ENCODE data around the gene TMEM30A.
A peak's percentile ranks its signal among the peaks of the same experiment; 100 is the strongest.

Gene TMEM30A

DNA sequence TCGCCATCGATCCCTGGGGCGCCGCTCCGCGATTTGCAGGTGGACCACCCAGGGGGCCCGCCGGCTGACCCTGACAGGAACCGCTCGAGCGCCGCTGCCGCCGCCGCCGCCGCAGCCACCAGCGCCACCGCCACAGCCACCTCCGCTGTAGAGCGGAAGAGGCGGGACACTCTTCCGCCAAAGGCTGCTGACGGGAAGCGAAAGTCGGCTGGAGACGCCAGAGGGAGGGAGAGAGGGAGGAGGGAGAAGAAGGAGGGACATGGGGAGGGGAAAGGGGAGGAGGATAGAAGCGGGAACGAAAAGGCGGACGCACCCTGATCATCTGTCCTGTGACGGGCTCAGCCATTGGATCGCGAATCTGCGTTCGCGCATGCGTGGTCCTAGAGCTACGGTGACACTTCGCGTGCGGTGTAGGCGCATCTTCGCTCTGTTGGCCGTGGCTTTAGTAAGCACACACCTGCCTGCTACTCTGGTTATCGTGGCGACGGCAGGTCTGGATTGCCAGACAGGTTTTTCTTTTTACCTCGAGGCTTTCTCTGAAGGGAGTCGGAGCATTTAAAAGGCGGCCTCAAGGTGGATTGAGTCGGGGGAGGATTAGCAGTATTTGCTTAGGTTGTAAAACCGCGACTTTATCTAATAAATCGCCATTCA, at the start of gene TMEM30A:
TSS of gene TMEM30A (minus strand) at position 161 of the 651 bp plus-strand sequence. CDS start at position 7, 154 bp downstream.
- H2AFZ ChIP-seq (ENCODE audit: low read length), result peak within 1 kb of the TSS; percentile 95
- H4K20me1 ChIP-seq (ENCODE audit: insufficient read depth, low read length, poor library complexity, severe bottlenecking), result peaks cover 47% of the 10 kb centered on the region
- no peaks in the 10 kb centered on the region for H3K36me3 ChIP-seq (ENCODE audit: insufficient read depth, low read length)
- peak within 1 kb of the TSS; percentile 87 for H3K9ac ChIP-seq (ENCODE audit: low read depth, low read length, poor library complexity, severe bottlenecking)
- H3K4me2 ChIP-seq (ENCODE audit: low read depth, low read length, poor library complexity, severe bottlenecking), result peak within 1 kb of the TSS; percentile 89
- H3K79me2 ChIP-seq (ENCODE audit: insufficient read depth, low read length), result peaks cover 62% of the 10 kb centered on the region
- peaks cover 53% of the 10 kb centered on the region for H3K4me1 ChIP-seq (ENCODE audit: insufficient read depth, low read length, poor library complexity, severe bottlenecking)
- peak within 1 kb of the TSS; percentile 92 for H3K4me3 ChIP-seq (ENCODE audit: low read length, poor library complexity, severe bottlenecking)
- no peaks in the 10 kb centered on the region for H3F3A ChIP-seq (ENCODE audit: low read depth)
- TF ChIP-seq, protein P1, sequence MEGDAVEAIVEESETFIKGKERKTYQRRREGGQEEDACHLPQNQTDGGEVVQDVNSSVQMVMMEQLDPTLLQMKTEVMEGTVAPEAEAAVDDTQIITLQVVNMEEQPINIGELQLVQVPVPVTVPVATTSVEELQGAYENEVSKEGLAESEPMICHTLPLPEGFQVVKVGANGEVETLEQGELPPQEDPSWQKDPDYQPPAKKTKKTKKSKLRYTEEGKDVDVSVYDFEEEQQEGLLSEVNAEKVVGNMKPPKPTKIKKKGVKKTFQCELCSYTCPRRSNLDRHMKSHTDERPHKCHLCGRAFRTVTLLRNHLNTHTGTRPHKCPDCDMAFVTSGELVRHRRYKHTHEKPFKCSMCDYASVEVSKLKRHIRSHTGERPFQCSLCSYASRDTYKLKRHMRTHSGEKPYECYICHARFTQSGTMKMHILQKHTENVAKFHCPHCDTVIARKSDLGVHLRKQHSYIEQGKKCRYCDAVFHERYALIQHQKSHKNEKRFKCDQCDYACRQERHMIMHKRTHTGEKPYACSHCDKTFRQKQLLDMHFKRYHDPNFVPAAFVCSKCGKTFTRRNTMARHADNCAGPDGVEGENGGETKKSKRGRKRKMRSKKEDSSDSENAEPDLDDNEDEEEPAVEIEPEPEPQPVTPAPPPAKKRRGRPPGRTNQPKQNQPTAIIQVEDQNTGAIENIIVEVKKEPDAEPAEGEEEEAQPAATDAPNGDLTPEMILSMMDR (conservative IDR thresholded peaks at IDR 0.05; ENCODE audit: low read length), result no peak
- no peak for TF ChIP-seq EZH2phosphoT487 (IDR thresholded peaks at IDR 0.05; ENCODE audit: borderline replicate concordance)
- H3K27me3 ChIP-seq (ENCODE audit: insufficient read depth, low read length, poor library complexity, severe bottlenecking), result no peaks in the 10 kb centered on the region
- no peaks in the 10 kb centered on the region for H3K9me2 ChIP-seq (replicated peaks; ENCODE audit: low read depth, low read length)
- no peaks in the 10 kb centered on the region for H3K9me3 ChIP-seq (ENCODE audit: insufficient read depth, low read depth, low read length)

DNA sequence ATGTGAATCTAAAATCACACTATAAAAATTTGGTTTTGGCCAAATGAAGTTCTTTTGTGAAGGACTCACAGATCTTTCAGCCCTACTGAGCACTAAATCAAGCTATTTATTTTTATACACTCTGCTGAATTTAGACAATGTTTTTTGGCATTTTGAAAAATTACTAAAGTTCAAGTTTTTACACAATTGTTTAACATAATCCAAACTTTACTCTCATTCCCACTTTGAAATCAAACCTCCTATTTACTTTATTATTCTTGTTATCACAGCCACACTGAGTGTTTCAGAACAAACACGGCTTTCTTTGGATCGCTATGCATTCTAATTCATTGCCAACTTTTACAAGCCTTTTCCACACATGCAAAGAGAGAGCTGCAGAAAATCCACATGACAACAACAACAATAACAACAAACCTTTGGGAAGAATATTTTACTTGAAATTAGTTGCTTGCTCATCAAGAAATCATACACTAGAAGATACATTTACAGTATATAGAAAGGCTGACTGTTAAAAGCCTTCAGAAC, 49.1 kb upstream of the TMEM30A start:
- Histone ChIP-seq H3K36me3 (ENCODE audit: insufficient read depth, low read length) (no peaks in the 10 kb centered on the region), H3K4me2 (ENCODE audit: low read depth, low read length, poor library complexity, severe bottlenecking) (no peak overlapping the region), H3K27me3 (ENCODE audit: insufficient read depth, low read length, poor library complexity, severe bottlenecking) (no peaks in the 10 kb centered on the region), H3K4me1 (ENCODE audit: insufficient read depth, low read length, poor library complexity, severe bottlenecking) (no peaks in the 10 kb centered on the region), H2AFZ (ENCODE audit: low read length) (no peak overlapping the region), H3K79me2 (ENCODE audit: insufficient read depth, low read length) (no peaks in the 10 kb centered on the region), H3K9me3 (ENCODE audit: insufficient read depth, low read depth, low read length) (no peaks in the 10 kb centered on the region), H3K9me2 (replicated peaks; ENCODE audit: low read depth, low read length) (no peaks in the 10 kb centered on the region), H4K20me1 (ENCODE audit: insufficient read depth, low read length, poor library complexity, severe bottlenecking) (no peaks in the 10 kb centered on the region), H3F3A (ENCODE audit: low read depth) (no peaks in the 10 kb centered on the region), H3K9ac (ENCODE audit: low read depth, low read length, poor library complexity, severe bottlenecking) (no peak overlapping the region), H3K4me3 (ENCODE audit: low read length, poor library complexity, severe bottlenecking) (no peak overlapping the region)
- TF ChIP-seq, protein P1 (conservative IDR thresholded peaks at IDR 0.05; ENCODE audit: low read length), result no peak
- no peak for TF ChIP-seq EZH2phosphoT487 (IDR thresholded peaks at IDR 0.05; ENCODE audit: borderline replicate concordance)

DNA sequence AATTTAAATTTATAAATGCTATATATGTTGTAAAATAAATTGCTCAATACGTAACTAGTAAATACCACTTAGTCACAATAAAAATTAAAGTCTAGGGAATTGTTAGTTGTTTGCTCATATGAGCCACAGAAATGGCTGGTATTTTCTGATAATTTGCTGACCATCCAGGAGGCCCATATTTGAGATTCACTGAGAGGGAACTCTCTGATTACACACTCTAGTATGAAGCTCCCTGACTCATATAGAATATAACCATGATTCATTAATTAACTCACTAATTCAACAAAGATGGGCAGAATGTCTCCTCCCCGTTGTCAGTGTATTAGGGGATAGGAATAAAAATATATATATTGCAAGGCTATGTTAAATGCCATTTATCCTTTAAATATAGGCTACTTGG, 46.6 kb upstream of the TMEM30A start:
- H3K36me3 ChIP-seq (ENCODE audit: insufficient read depth, low read length), result no peaks in the 10 kb centered on the region
- H3F3A ChIP-seq (ENCODE audit: low read depth), result no peaks in the 10 kb centered on the region
- H3K79me2 ChIP-seq (ENCODE audit: insufficient read depth, low read length), result no peaks in the 10 kb centered on the region
- no peak overlapping the region for H3K9ac ChIP-seq (ENCODE audit: low read depth, low read length, poor library complexity, severe bottlenecking)
- no peak overlapping the region for H3K4me3 ChIP-seq (ENCODE audit: low read length, poor library complexity, severe bottlenecking)
- TF ChIP-seq, protein P1 (conservative IDR thresholded peaks at IDR 0.05; ENCODE audit: low read length), result no peak
- no peak for TF ChIP-seq EZH2phosphoT487 (IDR thresholded peaks at IDR 0.05; ENCODE audit: borderline replicate concordance)
- H3K4me1 ChIP-seq (ENCODE audit: insufficient read depth, low read length, poor library complexity, severe bottlenecking), result no peaks in the 10 kb centered on the region
- H3K4me2 ChIP-seq (ENCODE audit: low read depth, low read length, poor library complexity, severe bottlenecking), result no peak overlapping the region
- H3K9me3 ChIP-seq (ENCODE audit: insufficient read depth, low read depth, low read length), result no peaks in the 10 kb centered on the region
- no peak overlapping the region for H2AFZ ChIP-seq (ENCODE audit: low read length)
- no peaks in the 10 kb centered on the region for H3K27me3 ChIP-seq (ENCODE audit: insufficient read depth, low read length, poor library complexity, severe bottlenecking)
- no peaks in the 10 kb centered on the region for H3K9me2 ChIP-seq (replicated peaks; ENCODE audit: low read depth, low read length)
- H4K20me1 ChIP-seq (ENCODE audit: insufficient read depth, low read length, poor library complexity, severe bottlenecking), result no peaks in the 10 kb centered on the region
